Esophagus squamous epithelium (tissue), 4 donors: ENCODE data around the gene BAIAP2.

Experiments used
- POLR2A ChIP-seq, 4 donors: fragments of 450-650 bp; IDR thresholded peaks; one replicate each; pipeline ENCODE4 v1.6.1; 2017; ENCODE audit warnings: antibody characterized with exemption in 4 of 4, mild to moderate bottlenecking in 4 of 4, moderate library complexity in 3 of 4
- TF ChIP-seq, protein P1 (sequence below), 6 experiments: fragments of 450-650 bp in 4 of 6; fragments of 200-600 bp in 2 of 6; sonication (generic) in 2 of 6; IDR thresholded peaks; one replicate each; pipeline ENCODE4 v1.5.1; 2016 to 2019; ENCODE audit warnings: antibody characterized with exemption in 6 of 6, mild to moderate bottlenecking in 4 of 6, moderate library complexity in 4 of 6

- TF ChIP-seq, protein P1, sequence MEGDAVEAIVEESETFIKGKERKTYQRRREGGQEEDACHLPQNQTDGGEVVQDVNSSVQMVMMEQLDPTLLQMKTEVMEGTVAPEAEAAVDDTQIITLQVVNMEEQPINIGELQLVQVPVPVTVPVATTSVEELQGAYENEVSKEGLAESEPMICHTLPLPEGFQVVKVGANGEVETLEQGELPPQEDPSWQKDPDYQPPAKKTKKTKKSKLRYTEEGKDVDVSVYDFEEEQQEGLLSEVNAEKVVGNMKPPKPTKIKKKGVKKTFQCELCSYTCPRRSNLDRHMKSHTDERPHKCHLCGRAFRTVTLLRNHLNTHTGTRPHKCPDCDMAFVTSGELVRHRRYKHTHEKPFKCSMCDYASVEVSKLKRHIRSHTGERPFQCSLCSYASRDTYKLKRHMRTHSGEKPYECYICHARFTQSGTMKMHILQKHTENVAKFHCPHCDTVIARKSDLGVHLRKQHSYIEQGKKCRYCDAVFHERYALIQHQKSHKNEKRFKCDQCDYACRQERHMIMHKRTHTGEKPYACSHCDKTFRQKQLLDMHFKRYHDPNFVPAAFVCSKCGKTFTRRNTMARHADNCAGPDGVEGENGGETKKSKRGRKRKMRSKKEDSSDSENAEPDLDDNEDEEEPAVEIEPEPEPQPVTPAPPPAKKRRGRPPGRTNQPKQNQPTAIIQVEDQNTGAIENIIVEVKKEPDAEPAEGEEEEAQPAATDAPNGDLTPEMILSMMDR (IDR thresholded peaks at IDR 0.05), result peak in 1 of 6 experiments; percentile 9
- no peak for TF ChIP-seq POLR2A (IDR thresholded peaks at IDR 0.05)
Observed at GRCh38 chr17:81086789-81087551, 52.0 kb downstream of the BAIAP2 start.
